Sciatic nerve (tissue), 2 donors: ENCODE results near the gene THAP8. TPM values are rescaled to one million over a fixed set of nuclear protein-coding genes. Genes with fewer than 3 reads are reported as not detected.
A peak's percentile ranks its signal among the peaks of the same experiment; 100 is the strongest.

Experiments used
- ATAC-seq: fragments of 200-7000 bp; cut with Tn5 transposase; one replicate; pipeline ENCODE4 v1.9.1; 2020; ENCODE audit warnings: mild to moderate bottlenecking, moderate library complexity
- DNase-seq: peaks from one replicate; pipeline ENCODE4 v3.0.0-alpha.2; 2020; ENCODE audit warnings: low spot score
- intact Hi-C: fragments of 100-400 bp; cut with DNase I; formaldehyde crosslinking; loops from one replicate; pipeline ENCODE4 v1.14.2; 2022
- total RNA-seq: library from RNA; stranded (reverse); fragmentation: NEBNext Ultra II Directional; extraction: Animal tissue kit (Norgen Biotek cat#: 25700); gene quantifications from one replicate; pipeline ENCODE4 v1.2.1, GENCODE V29; 2021
- donor health status: DM: no; HTN: no; CAD: no.
- donor health status: DM: no; HTN: no; CAD: no.

The THAP8 gene
- total RNA-seq, 1 donor from 2014 or later = 10.5 TPM

- ATAC-seq (no peak), DNase-seq (no peak)
- intact Hi-C loops = no loop called here
Measured at GRCh38 chr19:36009633-36010379, 44.3 kb downstream of the THAP8 start.

DNA sequence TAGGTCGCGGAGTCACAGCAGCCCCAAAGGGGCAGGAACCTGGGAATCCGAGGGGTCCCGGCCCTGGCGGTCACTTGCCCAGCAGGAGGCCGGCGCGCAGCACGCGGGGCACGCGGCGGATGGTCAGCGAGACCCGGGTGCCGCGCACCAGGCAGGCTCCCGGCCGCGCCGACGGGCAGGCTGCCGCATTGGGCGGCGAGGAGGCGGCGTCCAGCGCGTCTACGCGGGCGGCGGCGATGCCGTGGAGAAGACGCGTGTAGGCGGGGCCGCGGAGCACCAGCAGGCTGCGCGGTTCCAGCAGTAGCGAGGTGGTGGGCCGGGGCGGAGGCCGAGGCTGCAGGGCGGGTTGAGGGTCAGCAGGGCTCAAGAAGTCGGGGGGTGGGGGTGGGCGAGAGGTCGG lies 44.9 kb downstream of the THAP8 start:
- ATAC-seq = peak; percentile 65
- peak; percentile 85 for DNase-seq
- intact Hi-C loops = no loop called here

DNA sequence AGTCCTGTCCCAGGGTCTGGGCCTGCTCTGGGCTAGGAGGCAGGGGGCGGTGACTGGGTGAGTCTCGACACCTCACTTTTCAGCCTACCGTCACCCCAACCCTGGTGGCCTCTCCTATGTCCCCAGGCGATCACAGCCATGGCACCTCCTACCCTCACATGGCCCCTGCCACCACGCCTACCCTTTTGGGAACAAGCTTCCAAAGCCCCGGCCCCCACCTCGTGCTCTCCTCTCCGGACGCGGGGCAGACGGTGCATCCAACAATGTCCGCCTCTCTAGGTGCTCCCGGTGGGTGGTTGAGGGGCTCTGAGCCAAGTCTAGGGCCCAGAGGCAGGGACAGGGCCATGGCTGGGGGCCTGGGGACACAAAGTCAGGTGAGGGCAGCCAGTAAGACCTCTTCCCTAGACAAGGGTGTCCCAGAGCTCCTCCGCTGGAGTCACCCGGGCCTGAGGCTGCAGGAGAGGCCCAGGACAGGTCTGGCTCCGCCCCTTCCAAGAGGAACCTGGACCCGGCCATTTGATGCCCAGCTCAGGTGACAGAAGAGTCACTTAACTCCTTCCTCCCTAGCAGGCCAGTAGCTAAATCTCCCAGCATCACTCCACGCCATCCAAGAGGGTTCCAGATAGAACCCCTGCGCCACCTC lies 45.6 kb downstream of the THAP8 start, which contains the start of gene SYNE4:
SYNE4 (minus strand) TSS at position 478 of the 643 bp plus-strand sequence; CDS start at position 346, 132 bp downstream.
- no peak for ATAC-seq
- intact Hi-C loops = no loop called here
- DNase-seq = no peak

DNA sequence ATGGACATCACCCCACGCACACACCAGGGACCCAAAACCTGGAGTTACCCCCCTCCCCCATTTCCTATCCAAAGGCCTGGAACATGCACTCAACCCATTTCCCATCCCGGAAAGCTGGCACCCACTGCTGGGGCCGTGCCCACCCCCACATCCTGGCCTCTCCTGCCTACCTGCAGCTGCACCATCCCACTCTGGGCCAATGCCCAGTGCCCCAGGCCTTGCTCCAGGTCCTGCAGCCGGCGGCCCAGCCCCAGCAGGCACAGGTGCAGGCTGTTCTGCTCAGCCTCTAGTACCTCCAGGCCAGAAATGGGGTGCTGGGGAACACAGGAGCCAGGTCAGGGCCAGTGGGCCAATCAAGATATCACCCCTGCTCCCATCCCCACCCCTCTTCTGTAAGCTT lies 47.1 kb downstream of the THAP8 start:
- no peak for DNase-seq
- no peak for ATAC-seq
- intact Hi-C loops = no loop called here

DNA sequence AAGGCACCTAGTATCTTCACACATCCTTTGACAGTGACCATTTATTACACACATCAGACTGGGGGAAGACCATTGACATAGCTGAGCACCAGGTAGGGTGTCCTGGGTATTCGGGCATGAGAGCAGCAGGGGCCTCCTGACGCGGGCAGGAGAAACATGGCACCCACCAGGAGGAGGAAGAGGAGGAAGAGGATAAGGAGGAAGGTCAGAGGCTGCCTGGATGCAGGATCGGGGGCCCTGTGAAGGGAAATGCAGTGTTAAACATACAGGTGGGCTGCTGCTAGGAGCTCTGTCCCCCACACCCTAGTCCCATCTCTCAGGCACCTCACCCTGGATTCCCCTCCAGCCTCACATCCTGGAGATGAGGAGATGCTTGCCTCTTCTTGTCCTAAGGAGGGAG lies 50.8 kb downstream of the THAP8 start:
- intact Hi-C loops = no loop called here
- no peak for DNase-seq

GRCh38 chr19:36001605-36002004 lies 52.5 kb downstream of the THAP8 start:
- intact Hi-C loops = no loop called here
- ATAC-seq = no peak
- DNase-seq = no peak

More for the DNA sequence above, 50.8 kb downstream of the THAP8 start:
- no peak for ATAC-seq

DNA sequence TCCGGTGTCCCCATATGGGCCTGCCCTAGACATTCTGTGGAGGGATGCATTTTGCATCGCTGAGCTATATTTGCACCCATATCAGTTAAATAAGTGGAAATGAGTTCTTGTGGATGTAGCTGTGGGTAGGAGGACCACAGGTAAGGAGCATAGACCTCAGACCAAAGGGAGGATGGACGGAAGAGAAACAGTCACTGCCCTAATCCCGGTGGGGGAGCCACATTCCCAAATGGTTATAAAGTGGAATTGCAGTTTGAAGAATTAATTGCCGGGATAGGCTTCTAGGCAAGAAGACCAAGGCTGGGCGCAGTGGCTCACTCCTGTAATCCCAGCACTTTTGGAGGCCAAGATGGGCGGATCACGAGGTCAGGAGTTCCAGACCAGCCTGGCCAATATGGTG lies 57.3 kb downstream of the THAP8 start:
- intact Hi-C loops = no loop called here
- ATAC-seq (no peak), DNase-seq (no peak)

DNA sequence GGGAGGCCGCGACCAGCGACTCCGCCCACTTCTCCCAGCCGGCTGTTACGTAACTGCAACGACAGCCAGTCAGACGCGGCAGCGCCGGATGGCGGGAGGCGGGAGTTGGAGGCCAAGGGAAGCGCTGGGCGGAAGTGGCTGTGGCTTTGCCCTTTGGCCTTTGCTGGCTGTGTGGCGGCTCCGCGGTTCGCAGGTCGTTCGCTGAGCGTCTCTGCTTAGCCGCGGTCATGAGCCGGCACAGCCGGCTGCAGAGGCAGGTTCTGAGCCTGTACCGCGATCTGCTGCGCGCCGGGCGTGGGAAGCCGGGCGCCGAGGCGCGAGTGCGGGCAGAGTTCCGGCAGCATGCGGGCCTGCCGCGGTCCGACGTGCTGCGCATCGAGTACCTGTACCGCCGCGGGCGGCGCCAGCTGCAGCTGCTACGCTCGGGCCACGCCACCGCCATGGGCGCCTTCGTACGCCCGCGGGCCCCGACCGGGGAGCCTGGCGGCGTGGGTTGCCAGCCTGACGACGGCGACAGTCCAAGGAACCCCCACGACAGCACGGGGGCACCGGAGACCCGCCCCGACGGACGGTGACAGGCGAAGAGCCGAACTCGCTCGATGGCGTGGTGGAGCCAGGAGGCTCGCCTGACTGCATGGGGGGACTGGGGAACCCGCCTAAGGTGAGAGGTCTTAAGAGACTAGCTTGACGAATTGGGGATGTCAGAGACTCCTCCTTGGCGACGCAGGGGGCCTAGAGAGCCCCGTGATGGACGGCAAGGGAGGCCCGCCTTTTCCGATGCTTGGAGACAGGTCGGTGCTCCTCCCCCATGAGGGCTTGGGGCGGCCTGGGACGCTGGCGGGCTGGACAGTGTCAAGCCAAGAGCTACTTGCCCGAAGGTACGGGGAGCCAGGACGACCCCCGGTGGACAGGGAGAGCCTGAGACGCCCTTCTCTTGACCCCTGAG lies 58.8 kb downstream of the THAP8 start, which contains the start of gene SDHAF1:
SDHAF1 (plus strand) TSS at position 141 of the 946 bp plus-strand sequence; CDS start at position 228, 87 bp downstream.
- intact Hi-C loops = no loop called here
- peak; percentile 94 for ATAC-seq

GRCh38 chr19:35993923-35994598 lies 60.0 kb downstream of the THAP8 start:
- DNase-seq = no peak
- intact Hi-C loops = no loop called here
- ATAC-seq = no peak

More for the DNA sequence above, 58.8 kb downstream of the THAP8 start, which contains the start of gene SDHAF1:
- peak; percentile 99 for DNase-seq

DNA sequence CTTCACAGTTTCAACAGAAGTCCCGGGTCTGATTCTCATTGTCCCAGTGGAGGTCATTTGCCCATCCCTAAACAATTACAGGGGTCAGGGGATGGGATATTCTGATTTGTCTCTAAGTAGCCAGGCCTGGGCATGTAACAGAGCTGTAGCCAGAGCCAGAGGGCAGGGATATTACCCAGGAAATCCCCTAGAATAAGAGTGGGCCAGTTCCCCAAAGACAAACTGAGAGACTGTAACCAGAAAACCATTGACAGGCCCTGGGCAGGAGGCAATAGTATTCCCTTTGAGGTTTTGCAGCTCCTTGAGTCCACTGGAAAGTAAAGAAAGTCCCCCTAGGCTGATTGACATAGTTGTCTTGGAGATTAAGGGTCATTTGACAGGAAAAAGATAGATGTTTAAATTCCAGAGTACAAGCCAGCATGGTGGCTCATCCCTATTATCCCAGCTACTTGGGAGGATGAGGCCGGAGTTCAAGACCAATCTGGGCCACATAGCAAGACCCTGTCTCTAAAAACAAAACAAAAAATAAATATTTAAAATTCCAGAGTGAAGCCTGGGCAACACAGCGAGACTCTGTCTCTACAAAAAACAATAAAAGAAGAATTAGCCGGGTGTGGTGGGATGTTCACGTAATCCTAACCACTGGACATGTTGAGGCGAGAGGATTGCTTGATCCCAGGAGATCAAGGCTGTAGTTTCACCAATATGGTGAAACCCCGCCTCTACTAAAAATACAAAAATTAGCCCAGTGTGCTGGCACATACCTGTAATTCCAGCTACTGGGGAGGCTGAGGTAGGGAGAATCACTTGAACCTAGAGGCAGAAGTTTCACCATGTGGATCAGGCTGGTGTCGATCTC lies 60.9 kb downstream of the THAP8 start:
- no peak for DNase-seq
- intact Hi-C loops = no loop called here
- no peak for ATAC-seq

DNA sequence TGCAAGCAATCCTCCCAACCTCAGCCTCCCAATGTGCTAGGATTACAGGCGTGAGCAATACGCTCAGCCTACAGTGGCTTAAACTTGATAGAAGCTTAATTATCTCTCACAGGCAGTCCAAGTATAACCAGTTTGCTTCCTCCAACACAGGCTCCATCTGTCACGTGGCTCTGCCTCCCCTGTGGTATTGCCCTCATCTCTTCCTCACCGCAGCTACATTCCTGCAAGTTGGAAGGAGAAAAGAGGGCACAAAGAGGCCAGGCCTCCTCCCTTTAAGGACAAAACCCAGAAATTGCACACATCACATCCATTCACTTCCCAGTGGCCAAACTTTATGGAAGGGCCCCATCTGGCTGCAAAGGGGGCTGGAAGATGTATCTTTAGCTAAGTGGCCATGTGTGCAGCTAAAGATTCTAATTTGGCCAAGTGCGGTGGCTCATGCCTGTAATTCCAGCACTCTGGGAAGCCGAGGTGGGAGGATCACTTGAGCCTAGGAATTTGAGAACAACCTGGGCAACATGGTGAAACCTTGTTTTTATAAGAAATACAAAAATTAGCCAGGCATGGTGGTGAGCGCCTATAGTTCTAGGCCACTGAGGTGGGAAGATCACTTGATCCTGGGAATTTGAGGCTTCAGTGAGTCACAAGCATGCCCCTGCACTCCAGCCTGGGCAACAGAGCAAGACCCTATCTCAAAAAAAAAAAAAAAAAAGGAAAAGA lies 62.2 kb downstream of the THAP8 start:
- DNase-seq = no peak
- intact Hi-C loops = no loop called here
- ATAC-seq = no peak

- intact Hi-C loops = no loop called here
- DNase-seq = no peak
- no peak for ATAC-seq
Measured at GRCh38 chr19:35990771-35991730, 63.0 kb downstream of the THAP8 start.

- ATAC-seq (no peak), DNase-seq (no peak)
- intact Hi-C loops = no loop called here
Measured at GRCh38 chr19:35990156-35990555, 63.9 kb downstream of the THAP8 start.

GRCh38 chr19:35988824-35989223 lies 65.3 kb downstream of the THAP8 start:
- no peak for ATAC-seq
- intact Hi-C loops = no loop called here
- DNase-seq = no peak

GRCh38 chr19:35987571-35987896 lies 66.6 kb downstream of the THAP8 start:
- intact Hi-C loops = no loop called here
- DNase-seq = no peak
- no peak for ATAC-seq
